Trophoblast cell (in vitro differentiated cells and primary cell): ENCODE measurements around the gene SLC38A8.

Source experiments
- DNase-seq, 2 donors: peaks; one replicate each; pipeline ENCODE4 v3.0.0-alpha.2; 2016
- H2AFZ ChIP-seq: 2 replicates; pipeline ENCODE4 v1.6.1; 2013; ENCODE audit warnings: low read length, moderate library complexity, mild to moderate bottlenecking; ENCODE audit not compliant: insufficient read depth, poor library complexity
- H2AK5ac ChIP-seq: 2 replicates; pipeline ENCODE4 v1.6.1; 2013; ENCODE audit warnings: mild to moderate bottlenecking, low read length
- H2BK120ac ChIP-seq: 2 replicates; pipeline ENCODE4 v1.6.1; 2013; ENCODE audit warnings: low read length, mild to moderate bottlenecking, moderate library complexity; ENCODE audit not compliant: insufficient read depth, poor library complexity
- H2BK12ac ChIP-seq: 2 replicates; pipeline ENCODE4 v1.6.1; 2013; ENCODE audit warnings: mild to moderate bottlenecking, low read length, moderate library complexity
- H2BK5ac ChIP-seq: 2 replicates; pipeline ENCODE4 v1.6.1; 2013; ENCODE audit warnings: low read length, low read depth, moderate library complexity, mild to moderate bottlenecking; ENCODE audit not compliant: poor library complexity
- H3K14ac ChIP-seq: 2 replicates; pipeline ENCODE4 v1.6.1; 2013; ENCODE audit warnings: mild to moderate bottlenecking, low read length
- H3K18ac ChIP-seq: 2 replicates; pipeline ENCODE4 v1.6.1; 2013; ENCODE audit warnings: mild to moderate bottlenecking, low read length
- H3K23ac ChIP-seq: 2 replicates; pipeline ENCODE4 v1.6.1; 2013; ENCODE audit warnings: low read length
- H3K27ac ChIP-seq: 2 replicates; pipeline ENCODE4 v1.5.1; 2013; ENCODE audit warnings: low read depth, mild to moderate bottlenecking, inconsistent platforms, low read length, moderate library complexity
- H3K27me3 ChIP-seq: 2 replicates; pipeline ENCODE4 v1.6.1; 2013; ENCODE audit warnings: inconsistent platforms, mild to moderate bottlenecking, low read length, moderate library complexity; ENCODE audit not compliant: insufficient read depth
- H3K36me3 ChIP-seq, 2 experiments: 1 replicate in 1 of 2; 2 replicates in 1 of 2; pipeline ENCODE4 v1.6.1; 2013; ENCODE audit warnings: low read length in 2 of 2, mild to moderate bottlenecking in 2 of 2, moderate library complexity in 1 of 2; ENCODE audit not compliant: insufficient read depth in 2 of 2, control insufficient read depth in 1 of 2
- H3K4ac ChIP-seq: 2 replicates; pipeline ENCODE4 v1.6.1; 2013; ENCODE audit warnings: low read depth, mild to moderate bottlenecking, low read length, moderate library complexity
- H3K4me1 ChIP-seq, 2 experiments: 1 replicate in 1 of 2; 2 replicates in 1 of 2; pipeline ENCODE4 v1.6.1; 2013; ENCODE audit warnings: low read length in 2 of 2, mild to moderate bottlenecking in 2 of 2, moderate library complexity in 1 of 2; ENCODE audit not compliant: insufficient read depth in 2 of 2, control insufficient read depth in 1 of 2
- H3K4me2 ChIP-seq: 2 replicates; pipeline ENCODE4 v1.6.1; 2013; ENCODE audit warnings: inconsistent platforms, mild to moderate bottlenecking, low read length, moderate library complexity
- H3K4me3 ChIP-seq: 2 replicates; pipeline ENCODE4 v1.5.1; 2013; ENCODE audit warnings: mild to moderate bottlenecking, low read depth, low read length, inconsistent platforms
- H3K79me1 ChIP-seq: one replicate; pipeline ENCODE4 v1.6.1; 2013; ENCODE audit warnings: low read length
- H3K79me2 ChIP-seq: 2 replicates; pipeline ENCODE4 v1.6.1; 2013; ENCODE audit warnings: low read length, mild to moderate bottlenecking; ENCODE audit not compliant: control insufficient read depth, insufficient read depth, poor library complexity
- H3K9ac ChIP-seq: 2 replicates; pipeline ENCODE4 v1.6.1; 2013; ENCODE audit warnings: mild to moderate bottlenecking, low read length
- H3K9me3 ChIP-seq: 2 replicates; pipeline ENCODE4 v1.6.1; 2013; ENCODE audit warnings: low read depth, mild to moderate bottlenecking, control low read depth, inconsistent platforms, low read length; ENCODE audit not compliant: insufficient read depth
- H4K12ac ChIP-seq: 2 replicates; pipeline ENCODE4 v1.6.1; 2013; ENCODE audit warnings: low read depth, mild to moderate bottlenecking, low read length, moderate library complexity
- H4K8ac ChIP-seq: 2 replicates; pipeline ENCODE4 v1.6.1; 2013; ENCODE audit warnings: low read depth, mild to moderate bottlenecking, low read length, moderate library complexity
- H4K91ac ChIP-seq: one replicate; pipeline ENCODE4 v1.6.1; 2013; ENCODE audit warnings: low read depth, mild to moderate bottlenecking, low read length, moderate library complexity
- WGBS: extraction: QIAGEN DNeasy Blood & Tissue Kit; methylation state at CpG from one replicate; pipeline ENCODE4 v1.1.7; 2013; ENCODE audit warnings: missing lambda C conversion rate; ENCODE audit not compliant: insufficient read length, insufficient coverage; ENCODE audit errors: extremely low coverage; 5-methylcytosine and 5-hydroxymethylcytosine counted together

Gene SLC38A8

GRCh38 chr16:84031556-84031955, 11.0 kb downstream of the SLC38A8 start:
- H3K36me3 ChIP-seq = no peaks in the 10 kb centered on the region
- H3K4me3 ChIP-seq = no peak overlapping the region
- no peaks in the 10 kb centered on the region for H3K79me1 ChIP-seq
- H3K4me1 ChIP-seq = peaks cover 0 to under 1% of the 10 kb centered on the region in 2 experiments
- no peak overlapping the region for H2AFZ ChIP-seq
- no peak overlapping the region for H3K18ac ChIP-seq
- no peak overlapping the region for H4K91ac ChIP-seq
- H3K9me3 ChIP-seq = peaks cover 6% of the 10 kb centered on the region
- no peak overlapping the region for H3K27ac ChIP-seq
- no peak overlapping the region for H3K14ac ChIP-seq
- H3K27me3 ChIP-seq = no peaks in the 10 kb centered on the region
- no peak for DNase-seq
- WGBS = no CpG with 5 or more reads among the region's 17 CpGs
- no peak overlapping the region for H3K4me2 ChIP-seq
- no peak overlapping the region for H2BK120ac ChIP-seq
- no peak overlapping the region for H2BK5ac ChIP-seq
- no peak overlapping the region for H3K9ac ChIP-seq
- no peaks in the 10 kb centered on the region for H3K79me2 ChIP-seq
- no peak overlapping the region for H3K4ac ChIP-seq
- no peak overlapping the region for H4K8ac ChIP-seq
- H3K23ac ChIP-seq = peak overlapping the region; percentile 8
- no peak overlapping the region for H4K12ac ChIP-seq
- H2BK12ac ChIP-seq = no peak overlapping the region
- H2AK5ac ChIP-seq = no peak overlapping the region

GRCh38 chr16:84029297-84030047, 13.1 kb downstream of the SLC38A8 start:
- Histone ChIP-seq H2AFZ (no peak overlapping the region), H2BK5ac (no peak overlapping the region), H3K4me3 (no peak overlapping the region), H3K14ac (no peak overlapping the region), H3K79me2 (no peaks in the 10 kb centered on the region), H3K27ac (no peak overlapping the region), H3K79me1 (no peaks in the 10 kb centered on the region), H4K8ac (no peak overlapping the region), H2AK5ac (no peak overlapping the region), H3K9me3 (peaks cover 3% of the 10 kb centered on the region), H2BK12ac (no peak overlapping the region), H3K36me3 (no peaks in the 10 kb centered on the region), H3K27me3 (no peaks in the 10 kb centered on the region), H4K12ac (no peak overlapping the region), H3K9ac (no peak overlapping the region), H3K4me2 (no peak overlapping the region), H3K23ac (no peak overlapping the region), H3K18ac (no peak overlapping the region), H2BK120ac (no peak overlapping the region), H4K91ac (no peak overlapping the region), H3K4me1 (peaks cover 0 to 3% of the 10 kb centered on the region in 2 experiments), H3K4ac (no peak overlapping the region)
- WGBS = no CpG with 5 or more reads among the region's 14 CpGs
- DNase-seq = no peak

- H3K27ac ChIP-seq = no peak overlapping the region
- H2BK12ac ChIP-seq = no peak overlapping the region
- H3K4ac ChIP-seq = no peak overlapping the region
- H3K23ac ChIP-seq = no peak overlapping the region
- H3K9me3 ChIP-seq = peaks cover 3% of the 10 kb centered on the region
- H3K4me2 ChIP-seq = no peak overlapping the region
- H2AFZ ChIP-seq = no peak overlapping the region
- no peak overlapping the region for H2BK5ac ChIP-seq
- no peak overlapping the region for H3K18ac ChIP-seq
- no peak overlapping the region for H4K12ac ChIP-seq
- no peak overlapping the region for H2BK120ac ChIP-seq
- no peaks in the 10 kb centered on the region for H3K79me1 ChIP-seq
- H3K4me3 ChIP-seq = no peak overlapping the region
- no peak overlapping the region for H3K9ac ChIP-seq
- WGBS = no CpG with 5 or more reads among the region's 15 CpGs
- no peak overlapping the region for H4K91ac ChIP-seq
- peaks cover 0 to 3% of the 10 kb centered on the region in 2 experiments for H3K4me1 ChIP-seq
- H3K36me3 ChIP-seq = no peaks in the 10 kb centered on the region
- DNase-seq = no peak
- no peaks in the 10 kb centered on the region for H3K79me2 ChIP-seq
- no peak overlapping the region for H2AK5ac ChIP-seq
- no peak overlapping the region for H3K14ac ChIP-seq
- H4K8ac ChIP-seq = no peak overlapping the region
- no peaks in the 10 kb centered on the region for H3K27me3 ChIP-seq
Measured at GRCh38 chr16:84027625-84028024, 15.0 kb downstream of the SLC38A8 start.

DNA sequence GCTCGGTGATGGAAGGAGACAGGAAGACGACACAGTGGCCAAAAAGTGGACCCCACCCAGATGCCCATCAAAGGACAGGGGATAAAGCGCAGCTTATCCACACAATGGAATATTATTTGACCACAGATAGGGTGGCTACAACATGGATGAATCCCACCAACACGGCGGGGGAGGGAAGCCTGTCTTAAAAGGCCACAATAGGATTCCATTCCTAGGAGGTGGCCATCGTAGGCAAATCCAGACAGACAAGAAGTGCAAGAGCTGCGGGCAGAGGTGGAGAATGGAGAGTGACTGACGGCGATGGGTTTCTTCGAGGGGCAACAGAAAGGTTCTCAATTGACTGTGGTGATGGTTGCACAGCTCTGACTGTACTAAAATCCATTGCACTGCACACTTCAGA, 16.0 kb downstream of the SLC38A8 start:
- DNase-seq = no peak
- Histone ChIP-seq H3K23ac (no peak overlapping the region), H3K79me1 (no peaks in the 10 kb centered on the region), H3K27me3 (no peaks in the 10 kb centered on the region), H3K4me3 (no peak overlapping the region), H3K18ac (no peak overlapping the region), H2BK12ac (no peak overlapping the region), H3K9ac (no peak overlapping the region), H3K79me2 (no peaks in the 10 kb centered on the region), H2BK120ac (no peak overlapping the region), H4K8ac (no peak overlapping the region), H3K9me3 (peaks cover 7% of the 10 kb centered on the region), H3K4me1 (peaks cover 0 to 3% of the 10 kb centered on the region in 2 experiments), H3K4me2 (no peak overlapping the region), H3K36me3 (no peaks in the 10 kb centered on the region), H3K4ac (no peak overlapping the region), H4K12ac (no peak overlapping the region), H3K27ac (no peak overlapping the region), H3K14ac (no peak overlapping the region), H2AFZ (no peak overlapping the region), H4K91ac (no peak overlapping the region), H2AK5ac (no peak overlapping the region), H2BK5ac (no peak overlapping the region)
- WGBS = no CpG with 5 or more reads among the region's 10 CpGs
